NCI-H2081 treated with DMSO at 0.1 percent for 48 hours (cell line): ENCODE measurements around the gene C1orf198.

Source experiments
- DNase-seq: peaks from one replicate; lab custom pipeline; 2025; lab: John Stamatoyannopoulos, UW

C1orf198 gene

GRCh38 chr1:230833511-230833910, 34.8 kb downstream of the C1orf198 start:
- no peak for DNase-seq

GRCh38 chr1:230832476-230832875, 35.8 kb downstream of the C1orf198 start:
- no peak for DNase-seq

- DNase-seq: no peak
These were observed 36.5 kb downstream of the C1orf198 start for GRCh38 chr1:230831771-230832170.

- DNase-seq: no peak
These were observed 39.9 kb downstream of the C1orf198 start for GRCh38 chr1:230828421-230828820.

GRCh38 chr1:230827801-230828200, 40.5 kb downstream of the C1orf198 start:
- DNase-seq: no peak

GRCh38 chr1:230827081-230827681, 41.1 kb downstream of the C1orf198 start:
- DNase-seq: no peak

- DNase-seq: no peak
These were observed 42.0 kb downstream of the C1orf198 start for GRCh38 chr1:230826166-230826875.

- DNase-seq: no peak
These were observed 42.6 kb downstream of the C1orf198 start for GRCh38 chr1:230825761-230826160.

- no peak for DNase-seq
These were observed 43.2 kb downstream of the C1orf198 start for GRCh38 chr1:230824919-230825721.

GRCh38 chr1:230824551-230824918, 43.8 kb downstream of the C1orf198 start:
- DNase-seq: no peak

GRCh38 chr1:230823931-230824381, 44.4 kb downstream of the C1orf198 start:
- no peak for DNase-seq

- DNase-seq: no peak
These were observed 44.9 kb downstream of the C1orf198 start for GRCh38 chr1:230823426-230823825.

- DNase-seq: no peak
These were observed 46.2 kb downstream of the C1orf198 start for GRCh38 chr1:230822092-230822581.

GRCh38 chr1:230821346-230821745, 47.0 kb downstream of the C1orf198 start:
- DNase-seq: no peak

- DNase-seq: no peak
These were observed 47.8 kb downstream of the C1orf198 start for GRCh38 chr1:230820568-230820967.

GRCh38 chr1:230819976-230820375, 48.3 kb downstream of the C1orf198 start:
- no peak for DNase-seq

GRCh38 chr1:230818901-230819300, 49.4 kb downstream of the C1orf198 start:
- DNase-seq: no peak

- DNase-seq: no peak
These were observed 50.0 kb downstream of the C1orf198 start for GRCh38 chr1:230818367-230818766.

GRCh38 chr1:230816018-230816417, 52.3 kb downstream of the C1orf198 start:
- DNase-seq: no peak

GRCh38 chr1:230814949-230815692, 53.2 kb downstream of the C1orf198 start:
- DNase-seq: no peak

GRCh38 chr1:230812568-230812967, 55.8 kb downstream of the C1orf198 start:
- DNase-seq: no peak
